GM12878 (cell line): Measurements from ENCODE around the gene VARS1. TPM values are rescaled to one million over a fixed set of nuclear protein-coding genes. Genes with fewer than 3 reads are reported as not detected.

Experiments used
- ATAC-seq: fragments of 200-7000 bp; cut with Tn5 transposase; 3 replicates; pipeline ENCODE4 v1.9.1; 2020; ENCODE audit warnings: mild to moderate bottlenecking, moderate library complexity
- BruUV-seq: library from RNA; stranded (reverse); fragments of 400-500 nt; replicated peaks from 2 replicates; lab custom pipeline; 2021; lab: Mats Ljungman, UMichigan
- CTCF ChIA-PET: fragments of 300-600 bp; sonication (Branson Sonifier 250); formaldehyde crosslinking; extraction: SDS; loops from one replicate; lab custom pipeline; 2021; ENCODE audit warnings: inconsistent platforms; lab: Yijun Ruan, JAX
- POLR2A ChIA-PET: fragments of 350-600 bp; formaldehyde crosslinking; extraction: SDS; loops from one replicate; lab custom pipeline; 2021; ENCODE audit warnings: inconsistent platforms; lab: Charles Lee
- RAD21 ChIA-PET: fragments of 300-600 bp; sonication (Branson Sonifier 250); formaldehyde crosslinking; loops from one replicate; lab custom pipeline; 2023; ENCODE audit warnings: antibody characterized with exemption; ENCODE audit not compliant: unreplicated experiment; lab: Charles Lee
- SMC1A ChIA-PET: fragments of 300-600 bp; sonication (Branson Sonifier 250); formaldehyde crosslinking; loops from one replicate; lab custom pipeline; 2023; ENCODE audit not compliant: unreplicated experiment, uncharacterized antibody; lab: Charles Lee
- DNase-seq: peaks from one replicate; pipeline ENCODE4 v3.0.0-alpha.2; 2011; ENCODE audit warnings: low read depth, low spot score
- FAIRE-seq: peaks from 3 replicates; lab custom pipeline; 2011; peaks lifted over from hg19 to GRCh38; lab: Jason Lieb, UNC
- H2AFZ ChIP-seq: 2 replicates; pipeline ENCODE4 v1.6.0; 2011; ENCODE audit warnings: low read depth, low read length, control low read depth; ENCODE audit not compliant: control insufficient read depth
- H3K27ac ChIP-seq: 2 replicates; pipeline ENCODE4 v1.5.1; 2011; ENCODE audit warnings: control low read depth; ENCODE audit not compliant: control insufficient read depth, insufficient read depth
- H3K27me3 ChIP-seq, 2 experiments: replicated peaks in 1 of 2; 2 replicates each; pipeline versions ENCODE4 v1.6.0 to v1.6.1; 2011; ENCODE audit warnings: low read length in 1 of 2; ENCODE audit not compliant: control insufficient read depth in 2 of 2, insufficient read depth in 2 of 2
- H3K36me3 ChIP-seq, 2 experiments: 2 replicates each; pipeline ENCODE4 v1.5.1; 2011; ENCODE audit warnings: low read length in 1 of 2; ENCODE audit not compliant: control insufficient read depth in 2 of 2, insufficient read depth in 2 of 2
- H3K4me1 ChIP-seq: 2 replicates; pipeline ENCODE4 v1.6.1; 2011; ENCODE audit warnings: mild to moderate bottlenecking, low read length, moderate library complexity, mixed read lengths; ENCODE audit not compliant: control insufficient read depth, insufficient read depth
- H3K4me2 ChIP-seq: 2 replicates; pipeline ENCODE4 v1.6.0; 2011; ENCODE audit warnings: control low read depth; ENCODE audit not compliant: control insufficient read depth, insufficient read depth
- H3K4me3 ChIP-seq: fragments of 200-600 bp; sonication (generic); 2 replicates; pipeline ENCODE4 v1.5.1; 2016
- H3K79me2 ChIP-seq: 2 replicates; pipeline ENCODE4 v1.6.0; 2011; ENCODE audit warnings: low read length; ENCODE audit not compliant: control insufficient read depth, insufficient read depth
- H3K9ac ChIP-seq: 2 replicates; pipeline ENCODE4 v1.8.0; 2011; ENCODE audit warnings: low read length, control low read depth, mixed read lengths; ENCODE audit not compliant: control insufficient read depth, insufficient read depth
- H3K9me3 ChIP-seq: replicated peaks from 3 replicates; pipeline ENCODE4 v1.5.1; 2011; ENCODE audit warnings: mild to moderate bottlenecking, low read length; ENCODE audit not compliant: control insufficient read depth, insufficient read depth
- H4K20me1 ChIP-seq: 2 replicates; pipeline ENCODE4 v1.6.0; 2011; ENCODE audit not compliant: control insufficient read depth, insufficient read depth
- BACH1 ChIP-seq: fragments of 450-650 bp; IDR thresholded peaks from 2 replicates; pipeline ENCODE4 v1.6.1; 2017; ENCODE audit warnings: mild to moderate bottlenecking, borderline replicate concordance
- MTA2 ChIP-seq: fragments of 450-650 bp; IDR thresholded peaks from 2 replicates; pipeline ENCODE4 v1.6.1; 2016; ENCODE audit warnings: low read depth, mild to moderate bottlenecking, moderate library complexity
- MTA3 ChIP-seq: IDR thresholded peaks from 2 replicates; pipeline ENCODE4 v1.6.1; 2012; ENCODE audit warnings: low read length, inconsistent platforms, borderline replicate concordance
- MYC ChIP-seq: IDR thresholded peaks from 2 replicates; pipeline ENCODE4 v1.6.1; 2011; ENCODE audit warnings: mild to moderate bottlenecking, low read length, moderate library complexity, inconsistent platforms; ENCODE audit not compliant: insufficient read depth, insufficient replicate concordance, insufficient read length, severe bottlenecking
- NFIC ChIP-seq: IDR thresholded peaks from 2 replicates; pipeline ENCODE4 v1.6.1; 2012; ENCODE audit warnings: low read depth, mild to moderate bottlenecking, inconsistent platforms, low read length, moderate library complexity
- RB1 ChIP-seq: fragments of 450-650 bp; formaldehyde crosslinking; IDR thresholded peaks from 2 replicates; pipeline ENCODE4 v1.6.1; 2017; ENCODE audit warnings: mild to moderate bottlenecking, borderline replicate concordance
- RCOR1 ChIP-seq: conservative IDR thresholded peaks from 2 replicates; pipeline ENCODE4 v1.6.1; 2012; ENCODE audit warnings: low read depth, low read length, improper control_type of control experiment
- RUNX3 ChIP-seq: IDR thresholded peaks from 2 replicates; pipeline ENCODE4 v1.6.1; 2012; ENCODE audit warnings: low read length, inconsistent platforms
- TCF3 ChIP-seq: IDR thresholded peaks from 2 replicates; pipeline ENCODE4 v1.6.1; 2012; ENCODE audit warnings: low read depth, mild to moderate bottlenecking, low read length, borderline replicate concordance; ENCODE audit not compliant: insufficient read depth
- WGBS: methylation state at CpG from one replicate; pipeline ENCODE4 v1.1.6; 2016; ENCODE audit warnings: low lambda C conversion rate; ENCODE audit not compliant: insufficient replicate concordance, insufficient coverage; ENCODE audit errors: missing lambda C conversion rate; 5-methylcytosine and 5-hydroxymethylcytosine counted together
- in situ Hi-C: fragments of 300-500 bp; cut with MboI; formaldehyde crosslinking; loops from 9 replicates; pipeline ENCODE4 v1.14.3; 2018; ENCODE audit warnings: mixed read lengths
- intact Hi-C: fragments of 100-400 bp; cut with micrococcal nuclease; formaldehyde crosslinking; loops from one replicate; pipeline ENCODE4 v1.14.2; 2022; ENCODE audit not compliant: unreplicated experiment
- polyA plus RNA-seq, 11 experiments: library from polyadenylated mRNA; depleted of rRNA in 4 of 11; unstranded in 6 of 11; stranded (reverse) in 5 of 11; fragments of >200 nt; fragmentation: Nextera tagmentation in 4 of 11; fragmentation: Illumina TruSeq in 1 of 11; extraction: Ambion mirVana in 4 of 11; extraction: Trizol in 1 of 11; gene quantifications; 1 replicate in 1 of 11; 2 replicates in 10 of 11; pipeline versions ENCODE4 v1.2.1 to v1.2.3, GENCODE V29; 2011 to 2016; ENCODE audit warnings: inconsistent platforms in 2 of 11, missing spikeins in 2 of 11, low read depth in 1 of 11
- total RNA-seq, 4 experiments: library from RNA; depleted of rRNA in 3 of 4; stranded (reverse); fragments of >200 nt in 3 of 4; fragmentation: Illumina TruSeq in 1 of 4; extraction: Trizol in 1 of 4; gene quantifications; 2 replicates each; pipeline versions ENCODE4 v1.2.1 to v1.2.3, GENCODE V29; 2013 to 2021
- TF ChIP-seq, protein P1 (sequence below): fragments of 450-650 bp; IDR thresholded peaks from 2 replicates; pipeline ENCODE4 v1.6.1; 2016; ENCODE audit warnings: mild to moderate bottlenecking, moderate library complexity, borderline replicate concordance
- TF ChIP-seq, protein P2 (sequence below): fragments of 450-650 bp; formaldehyde crosslinking; IDR thresholded peaks from 2 replicates; pipeline ENCODE4 v1.4.0; 2022; ENCODE audit warnings: mild to moderate bottlenecking, moderate library complexity
- TF ChIP-seq, protein P3 (sequence below): fragments of 450-650 bp; IDR thresholded peaks from 2 replicates; pipeline ENCODE4 v1.6.1; 2017; ENCODE audit warnings: mild to moderate bottlenecking

VARS1 gene
- total and polyA plus RNA-seq, 10 of the 15 experiments (the other 5 are each of a cell fraction or from before 2014, with no cell fraction given) = 1.2 to 243 (median 80.7) TPM

DNA sequence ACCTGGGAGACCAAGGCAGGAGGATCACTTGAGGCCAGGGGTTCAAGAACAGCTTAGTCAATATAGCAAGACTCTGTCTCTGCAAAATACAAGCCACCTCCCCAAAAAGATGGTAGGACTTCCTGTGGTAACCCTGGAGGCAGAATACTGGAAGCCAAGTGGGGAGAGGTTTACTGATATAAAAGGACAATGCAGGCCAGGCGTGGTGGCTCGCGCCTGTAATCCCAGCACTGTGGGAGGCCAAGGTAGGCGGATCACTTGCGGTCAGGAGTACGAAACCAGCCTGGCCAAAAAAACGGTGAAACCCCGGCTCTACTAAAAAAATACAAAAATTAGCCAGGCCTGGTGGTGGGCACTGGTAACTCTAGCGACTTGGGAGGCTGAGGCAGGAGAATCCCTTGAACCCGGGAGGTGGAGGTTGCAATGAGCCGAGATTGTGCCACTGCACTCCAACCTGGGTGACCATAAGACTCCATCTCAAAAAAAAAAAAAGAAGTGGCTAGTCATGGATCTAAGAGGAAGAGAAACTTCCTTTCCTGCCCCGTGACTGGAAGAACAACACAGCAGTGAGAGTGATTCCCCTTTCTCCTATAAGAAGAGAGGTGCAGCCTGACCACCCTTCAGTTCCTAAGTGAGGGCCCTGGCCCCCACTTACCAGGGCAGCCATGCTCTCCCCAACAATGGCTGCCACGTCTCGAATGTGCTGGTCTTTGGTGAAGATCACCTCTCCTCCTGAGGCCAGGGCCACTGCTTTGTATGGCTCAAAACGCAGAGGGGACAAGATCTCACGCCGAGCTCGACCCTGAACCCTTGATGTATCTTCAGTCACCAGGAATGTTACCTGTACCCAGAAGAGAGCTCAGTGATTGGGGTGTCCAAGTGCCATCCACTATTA lies 26.9 kb downstream of the VARS1 start:
- H3K4me2 ChIP-seq = no peak overlapping the region
- RAD21 ChIA-PET = interaction anchor here (0.7 to 3.6 kb wide), 9 partner anchors 29 to 146 kb away, joined by 4 to 44 read pairs (median 5); partner anchors contain the start of genes ABHD16A, DDAH2, GPANK1 and MSH5
- H3K9ac ChIP-seq = no peak overlapping the region
- no peak overlapping the region for H3K27ac ChIP-seq
- H3K4me3 ChIP-seq = no peak overlapping the region
- POLR2A ChIA-PET = interaction anchor here (0.5 to 3.0 kb wide), 4 partner anchors 31 to 64 kb away, joined by 3 to 27 read pairs (median 5); partner anchors contain the start of genes CLIC1, HSPA1B and MSH5
- FAIRE-seq (no peak), ATAC-seq (no peak), DNase-seq (no peak)
- H4K20me1 ChIP-seq = no peaks in the 10 kb centered on the region
- 91% methylated on average over 18 of the region's 18 CpGs for WGBS
- no peaks in the 10 kb centered on the region for H3K36me3 ChIP-seq
- no peaks in the 10 kb centered on the region for H3K27me3 ChIP-seq
- in situ Hi-C loops = no loop called here
- H3K4me1 ChIP-seq = no peaks in the 10 kb centered on the region
- intact Hi-C loops = loop anchor here (1.0 to 2.0 kb wide), 2 partner anchors 40 to 88 kb away; partner anchors contain the start of gene DDAH2
- no peak overlapping the region for H2AFZ ChIP-seq
- BruUV-seq = no TSS peak
- SMC1A ChIA-PET = interaction anchor here (1.0 to 4.8 kb wide), 11 partner anchors 19 to 130 kb away, joined by 3 to 42 read pairs (median 4); partner anchors contain the start of genes CLIC1, DDAH2, LY6G5C and MSH5
- no peaks in the 10 kb centered on the region for H3K9me3 ChIP-seq
- H3K79me2 ChIP-seq = no peaks in the 10 kb centered on the region
- CTCF ChIA-PET = interaction anchor here (0.7 to 9.2 kb wide), 18 partner anchors 10 to 192 kb away, joined by 3 to 208 read pairs (median 10); partner anchors contain the start of genes CLIC1, DDAH2, HSPA1A and HSPA1L
- TF ChIP-seq RCOR1 (no peak), MTA3 (no peak), MTA2 (no peak), TCF3 (no peak), RB1 (no peak), BACH1 (no peak), NFIC (no peak), MYC (no peak), RUNX3 (no peak)
- TF ChIP-seq, protein P1, sequence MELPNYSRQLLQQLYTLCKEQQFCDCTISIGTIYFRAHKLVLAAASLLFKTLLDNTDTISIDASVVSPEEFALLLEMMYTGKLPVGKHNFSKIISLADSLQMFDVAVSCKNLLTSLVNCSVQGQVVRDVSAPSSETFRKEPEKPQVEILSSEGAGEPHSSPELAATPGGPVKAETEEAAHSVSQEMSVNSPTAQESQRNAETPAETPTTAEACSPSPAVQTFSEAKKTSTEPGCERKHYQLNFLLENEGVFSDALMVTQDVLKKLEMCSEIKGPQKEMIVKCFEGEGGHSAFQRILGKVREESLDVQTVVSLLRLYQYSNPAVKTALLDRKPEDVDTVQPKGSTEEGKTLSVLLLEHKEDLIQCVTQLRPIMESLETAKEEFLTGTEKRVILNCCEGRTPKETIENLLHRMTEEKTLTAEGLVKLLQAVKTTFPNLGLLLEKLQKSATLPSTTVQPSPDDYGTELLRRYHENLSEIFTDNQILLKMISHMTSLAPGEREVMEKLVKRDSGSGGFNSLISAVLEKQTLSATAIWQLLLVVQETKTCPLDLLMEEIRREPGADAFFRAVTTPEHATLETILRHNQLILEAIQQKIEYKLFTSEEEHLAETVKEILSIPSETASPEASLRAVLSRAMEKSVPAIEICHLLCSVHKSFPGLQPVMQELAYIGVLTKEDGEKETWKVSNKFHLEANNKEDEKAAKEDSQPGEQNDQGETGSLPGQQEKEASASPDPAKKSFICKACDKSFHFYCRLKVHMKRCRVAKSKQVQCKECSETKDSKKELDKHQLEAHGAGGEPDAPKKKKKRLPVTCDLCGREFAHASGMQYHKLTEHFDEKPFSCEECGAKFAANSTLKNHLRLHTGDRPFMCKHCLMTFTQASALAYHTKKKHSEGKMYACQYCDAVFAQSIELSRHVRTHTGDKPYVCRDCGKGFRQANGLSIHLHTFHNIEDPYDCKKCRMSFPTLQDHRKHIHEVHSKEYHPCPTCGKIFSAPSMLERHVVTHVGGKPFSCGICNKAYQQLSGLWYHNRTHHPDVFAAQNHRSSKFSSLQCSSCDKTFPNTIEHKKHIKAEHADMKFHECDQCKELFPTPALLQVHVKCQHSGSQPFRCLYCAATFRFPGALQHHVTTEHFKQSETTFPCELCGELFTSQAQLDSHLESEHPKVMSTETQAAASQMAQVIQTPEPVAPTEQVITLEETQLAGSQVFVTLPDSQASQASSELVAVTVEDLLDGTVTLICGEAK = no peak
- TF ChIP-seq, protein P2, sequence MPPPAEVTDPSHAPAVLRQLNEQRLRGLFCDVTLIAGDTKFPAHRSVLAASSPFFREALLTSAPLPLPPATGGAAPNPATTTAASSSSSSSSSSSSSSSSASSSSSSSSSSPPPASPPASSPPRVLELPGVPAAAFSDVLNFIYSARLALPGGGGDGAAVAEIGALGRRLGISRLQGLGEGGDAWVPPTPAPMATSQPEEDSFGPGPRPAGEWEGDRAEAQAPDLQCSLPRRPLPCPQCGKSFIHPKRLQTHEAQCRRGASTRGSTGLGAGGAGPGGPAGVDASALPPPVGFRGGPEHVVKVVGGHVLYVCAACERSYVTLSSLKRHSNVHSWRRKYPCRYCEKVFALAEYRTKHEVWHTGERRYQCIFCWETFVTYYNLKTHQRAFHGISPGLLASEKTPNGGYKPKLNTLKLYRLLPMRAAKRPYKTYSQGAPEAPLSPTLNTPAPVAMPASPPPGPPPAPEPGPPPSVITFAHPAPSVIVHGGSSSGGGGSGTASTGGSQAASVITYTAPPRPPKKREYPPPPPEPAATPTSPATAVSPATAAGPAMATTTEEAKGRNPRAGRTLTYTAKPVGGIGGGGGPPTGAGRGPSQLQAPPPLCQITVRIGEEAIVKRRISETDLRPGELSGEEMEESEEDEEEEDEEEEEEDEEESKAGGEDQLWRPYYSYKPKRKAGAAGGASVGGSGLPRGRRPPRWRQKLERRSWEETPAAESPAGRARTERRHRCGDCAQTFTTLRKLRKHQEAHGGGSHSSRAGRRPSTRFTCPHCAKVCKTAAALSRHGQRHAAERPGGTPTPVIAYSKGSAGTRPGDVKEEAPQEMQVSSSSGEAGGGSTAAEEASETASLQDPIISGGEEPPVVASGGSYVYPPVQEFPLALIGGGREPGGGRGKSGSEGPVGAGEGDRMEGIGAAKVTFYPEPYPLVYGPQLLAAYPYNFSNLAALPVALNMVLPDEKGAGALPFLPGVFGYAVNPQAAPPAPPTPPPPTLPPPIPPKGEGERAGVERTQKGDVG = no peak
- TF ChIP-seq, protein P3, sequence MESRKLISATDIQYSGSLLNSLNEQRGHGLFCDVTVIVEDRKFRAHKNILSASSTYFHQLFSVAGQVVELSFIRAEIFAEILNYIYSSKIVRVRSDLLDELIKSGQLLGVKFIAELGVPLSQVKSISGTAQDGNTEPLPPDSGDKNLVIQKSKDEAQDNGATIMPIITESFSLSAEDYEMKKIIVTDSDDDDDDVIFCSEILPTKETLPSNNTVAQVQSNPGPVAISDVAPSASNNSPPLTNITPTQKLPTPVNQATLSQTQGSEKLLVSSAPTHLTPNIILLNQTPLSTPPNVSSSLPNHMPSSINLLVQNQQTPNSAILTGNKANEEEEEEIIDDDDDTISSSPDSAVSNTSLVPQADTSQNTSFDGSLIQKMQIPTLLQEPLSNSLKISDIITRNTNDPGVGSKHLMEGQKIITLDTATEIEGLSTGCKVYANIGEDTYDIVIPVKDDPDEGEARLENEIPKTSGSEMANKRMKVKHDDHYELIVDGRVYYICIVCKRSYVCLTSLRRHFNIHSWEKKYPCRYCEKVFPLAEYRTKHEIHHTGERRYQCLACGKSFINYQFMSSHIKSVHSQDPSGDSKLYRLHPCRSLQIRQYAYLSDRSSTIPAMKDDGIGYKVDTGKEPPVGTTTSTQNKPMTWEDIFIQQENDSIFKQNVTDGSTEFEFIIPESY = no peak
